GM18508 (cell line): ENCODE data around the gene SGMS1.
"Not testable (repeated sequence)": the region's sequence is repeated elsewhere in the genome, so short reads cannot be mapped to it uniquely, and the experiment has no call there.

Source experiments
- ATAC-seq: cut with Tn5 transposase; IDR thresholded peaks from one replicate; pipeline ENCODE4 v1.9.1; 2021; ENCODE audit warnings: moderate number of reproducible peaks; ENCODE audit not compliant: insufficient read depth, unreplicated experiment

Gene SGMS1

GRCh38 chr10:50542871-50543270, 80.9 kb downstream of the SGMS1 start:
- no peak for ATAC-seq

- no peak for ATAC-seq
Observed at GRCh38 chr10:50541921-50542320, 81.8 kb downstream of the SGMS1 start.

DNA sequence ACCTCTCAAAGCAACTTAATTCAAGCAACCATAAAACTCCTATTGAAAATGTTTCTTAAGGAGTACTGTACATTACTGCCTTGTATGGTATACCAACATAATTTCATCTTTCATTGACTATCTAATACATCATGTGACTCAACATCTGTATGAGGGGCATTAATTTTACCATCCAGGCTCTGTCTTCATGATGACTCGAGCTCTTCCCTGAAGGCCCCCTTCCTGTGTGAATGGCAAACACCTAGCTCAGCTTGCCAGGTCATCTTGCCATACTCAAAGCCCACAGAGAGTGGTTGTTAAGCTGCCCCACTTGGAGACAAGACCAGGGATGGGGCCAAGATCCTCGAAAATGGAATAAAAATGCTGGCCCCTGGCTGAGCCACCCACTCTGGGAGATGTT, 82.4 kb downstream of the SGMS1 start:
- no peak for ATAC-seq

- no peak for ATAC-seq
Observed at GRCh38 chr10:50540826-50541122, 83.0 kb downstream of the SGMS1 start.

DNA sequence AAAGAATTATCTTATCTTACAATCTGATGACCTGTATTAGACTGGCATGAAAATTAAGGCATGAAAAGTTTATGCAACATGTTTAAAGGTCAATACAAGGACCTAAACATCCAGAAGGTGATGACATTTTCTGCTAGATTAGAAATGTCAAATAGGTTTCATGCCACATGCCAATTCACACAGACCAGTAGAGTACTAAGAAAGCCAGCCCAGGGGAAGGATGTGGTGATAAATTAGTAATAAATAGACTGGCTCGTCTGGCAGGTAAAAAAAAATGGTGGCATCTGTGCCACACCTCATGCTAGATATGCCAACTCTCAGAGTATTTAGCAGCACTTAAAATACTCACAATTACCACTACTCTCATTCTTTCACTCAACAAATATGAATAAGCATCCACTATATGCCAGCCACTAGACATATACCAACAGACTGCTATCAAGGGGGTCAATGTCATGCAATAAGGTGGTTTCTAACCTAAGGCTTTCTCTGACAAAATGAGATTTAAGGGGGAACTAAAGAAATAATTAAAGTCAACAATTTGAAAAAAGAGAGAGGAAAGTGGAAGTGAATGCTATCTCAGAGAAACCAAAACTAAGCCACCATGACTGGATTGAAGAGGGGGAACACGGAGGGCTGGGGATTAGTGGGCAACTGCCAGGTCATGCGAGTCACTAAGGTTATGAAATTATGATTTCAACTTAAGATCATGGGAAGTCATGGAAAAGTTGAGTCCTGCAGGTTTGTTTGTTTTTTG, 83.5 kb downstream of the SGMS1 start:
- ATAC-seq, result peak; percentile 31

- ATAC-seq, result no peak
Observed at GRCh38 chr10:50538555-50539398, 85.0 kb downstream of the SGMS1 start.

DNA sequence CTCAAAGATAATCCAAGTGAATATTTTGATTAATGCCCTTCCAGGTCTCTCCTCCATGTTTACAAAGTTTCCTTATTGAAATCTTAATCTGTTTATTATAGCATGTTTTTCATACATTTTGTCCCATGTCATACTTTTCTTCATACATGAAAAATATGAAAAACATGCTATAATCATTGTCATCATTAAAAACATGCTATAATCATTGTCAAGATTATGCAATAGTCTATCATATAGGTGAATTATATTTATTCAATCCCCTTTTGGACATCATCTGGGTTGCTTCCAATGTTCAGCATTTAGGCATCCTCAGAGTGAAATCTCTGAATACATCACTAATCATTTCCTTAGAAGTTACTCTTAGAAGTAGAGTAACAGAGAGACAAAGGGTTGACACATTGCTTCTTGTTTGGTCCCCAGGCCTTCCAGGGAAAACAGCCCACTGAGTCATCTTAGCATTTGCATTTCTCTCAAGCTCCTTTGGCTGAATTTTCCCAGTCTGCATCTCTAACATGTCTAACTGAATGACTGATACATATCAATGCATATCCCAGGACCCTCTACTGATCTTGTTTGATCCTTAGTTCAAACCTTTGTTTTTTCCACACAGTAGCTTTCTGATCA, 87.0 kb downstream of the SGMS1 start:
- no peak for ATAC-seq

DNA sequence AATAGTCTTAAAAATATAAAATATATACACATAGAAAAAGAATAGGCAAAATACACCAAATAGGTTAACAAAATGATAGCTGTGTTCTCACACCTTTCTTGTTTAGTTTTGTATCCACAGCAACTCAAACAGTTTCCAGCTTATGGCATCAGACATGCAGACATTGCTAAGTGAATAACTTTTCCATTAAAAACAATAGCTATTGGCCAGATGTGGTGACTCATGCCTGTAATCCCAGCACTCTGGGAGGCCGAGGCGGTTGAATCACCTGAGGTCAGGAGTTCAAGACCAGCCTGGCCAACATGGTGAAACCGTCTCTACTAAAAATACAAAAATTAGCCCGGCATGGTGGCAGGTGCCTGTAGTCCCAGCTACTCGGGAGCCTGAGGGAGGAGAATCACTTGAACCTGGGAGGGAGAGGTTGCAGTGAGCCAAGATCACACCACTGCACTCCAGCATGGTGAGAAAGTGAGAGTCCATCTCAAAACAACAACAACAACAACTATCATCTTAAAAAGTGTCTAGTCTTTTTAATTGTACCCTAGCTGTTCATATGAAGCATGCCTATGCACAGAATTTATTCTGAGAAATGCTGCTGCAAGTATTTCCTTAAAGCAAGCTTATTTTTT, 88.9 kb downstream of the SGMS1 start:
- not testable (repeated sequence) for ATAC-seq

GRCh38 chr10:50533296-50533695, 90.5 kb downstream of the SGMS1 start:
- ATAC-seq, result no peak

GRCh38 chr10:50531388-50532077, 92.2 kb downstream of the SGMS1 start:
- no peak for ATAC-seq

GRCh38 chr10:50529660-50530059, 94.1 kb downstream of the SGMS1 start:
- no peak for ATAC-seq

DNA sequence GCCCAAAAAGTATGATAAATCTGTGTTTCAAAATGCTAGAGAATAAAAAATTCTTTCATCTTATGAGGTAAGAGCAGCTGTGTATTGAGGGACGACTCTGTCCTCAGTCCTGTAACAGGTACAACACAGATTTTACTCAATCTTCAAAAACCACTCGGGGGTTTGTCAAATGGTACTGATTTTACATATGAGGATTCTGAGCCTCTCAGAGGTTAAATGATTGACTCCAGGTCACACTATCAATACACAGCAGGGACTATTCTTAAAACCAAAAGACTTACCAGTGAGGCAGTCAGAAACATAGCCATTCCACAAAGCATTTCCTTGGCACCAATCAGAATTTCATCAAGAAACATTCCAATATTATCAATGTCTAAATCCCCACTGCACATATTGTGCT, 95.5 kb downstream of the SGMS1 start:
- no peak for ATAC-seq

GRCh38 chr10:50527442-50528043, 96.2 kb downstream of the SGMS1 start:
- no peak for ATAC-seq

GRCh38 chr10:50526185-50526584, 97.6 kb downstream of the SGMS1 start:
- no peak for ATAC-seq

DNA sequence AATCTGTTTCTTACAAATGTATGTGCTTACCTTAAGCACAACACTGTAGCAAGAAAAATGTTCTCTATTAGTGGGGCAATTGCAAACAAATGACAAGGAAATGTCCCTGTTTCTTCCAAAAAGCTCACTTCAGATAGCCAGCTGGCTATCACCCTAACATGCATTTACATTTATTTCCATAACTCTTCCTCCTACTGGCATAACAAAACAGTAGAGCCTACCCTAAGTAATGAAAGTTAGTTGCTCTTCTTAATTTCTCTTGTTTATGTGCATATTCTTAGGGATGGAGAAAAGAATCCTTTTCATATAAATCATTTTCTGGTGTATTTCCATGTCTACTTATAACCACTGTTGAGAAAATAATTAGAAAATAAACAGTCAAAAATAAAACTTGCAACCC, 100.4 kb downstream of the SGMS1 start:
- no peak for ATAC-seq

GRCh38 chr10:50522908-50523307, 100.8 kb downstream of the SGMS1 start:
- no peak for ATAC-seq

GRCh38 chr10:50520115-50520514, 103.6 kb downstream of the SGMS1 start:
- no peak for ATAC-seq

GRCh38 chr10:50517626-50518025, 106.1 kb downstream of the SGMS1 start:
- ATAC-seq, result no peak

- ATAC-seq, result no peak
Observed at GRCh38 chr10:50516171-50516570, 107.6 kb downstream of the SGMS1 start.

GRCh38 chr10:50515420-50515819, 108.3 kb downstream of the SGMS1 start:
- no peak for ATAC-seq
